GM18499 (cell line): ENCODE results near the gene TMEM158.

ENCODE experiments used
- ATAC-seq: cut with Tn5 transposase; IDR thresholded peaks from one replicate; pipeline ENCODE4 v1.9.1; 2021; ENCODE audit warnings: moderate number of reproducible peaks; ENCODE audit not compliant: insufficient read depth, unreplicated experiment

The TMEM158 gene

GRCh38 chr3:45226206-45226915 is at the start of gene TMEM158:
TMEM158 (minus strand) TSS chr3:45226287; CDS start chr3:45226027, 260 bp downstream.
- ATAC-seq: no peak

GRCh38 chr3:45275006-45275704 is 49.1 kb upstream of the TMEM158 start:
- ATAC-seq: no peak

GRCh38 chr3:45273681-45274515 is 47.8 kb upstream of the TMEM158 start:
- ATAC-seq: no peak

- ATAC-seq: no peak
Measured at GRCh38 chr3:45272828-45273470, 46.9 kb upstream of the TMEM158 start.

- ATAC-seq: no peak
Measured at GRCh38 chr3:45272032-45272810, 46.1 kb upstream of the TMEM158 start.

GRCh38 chr3:45269952-45270351 is 43.9 kb upstream of the TMEM158 start:
- ATAC-seq: no peak

GRCh38 chr3:45267097-45267496 is 41.0 kb upstream of the TMEM158 start:
- no peak for ATAC-seq

GRCh38 chr3:45261333-45262110 is 35.4 kb upstream of the TMEM158 start:
- no peak for ATAC-seq

- no peak for ATAC-seq
Measured at GRCh38 chr3:45259133-45259532, 33.0 kb upstream of the TMEM158 start.

- no peak for ATAC-seq
Measured at GRCh38 chr3:45258317-45258716, 32.2 kb upstream of the TMEM158 start.

- ATAC-seq: no peak
Measured at GRCh38 chr3:45253316-45253715, 27.2 kb upstream of the TMEM158 start.

- no peak for ATAC-seq
Measured at GRCh38 chr3:45252826-45253225, 26.7 kb upstream of the TMEM158 start.

GRCh38 chr3:45249391-45249790 is 23.3 kb upstream of the TMEM158 start:
- no peak for ATAC-seq

- no peak for ATAC-seq
Measured at GRCh38 chr3:45246241-45246640, 20.2 kb upstream of the TMEM158 start.

GRCh38 chr3:45244356-45244755 is 18.3 kb upstream of the TMEM158 start:
- ATAC-seq: no peak

- no peak for ATAC-seq
Measured at GRCh38 chr3:45241206-45241605, 15.1 kb upstream of the TMEM158 start.

- ATAC-seq: no peak
Measured at GRCh38 chr3:45240292-45240691, 14.2 kb upstream of the TMEM158 start.

- no peak for ATAC-seq
Measured at GRCh38 chr3:45239254-45239653, 13.2 kb upstream of the TMEM158 start.

GRCh38 chr3:45236964-45237363 is 10.9 kb upstream of the TMEM158 start:
- no peak for ATAC-seq
